Trophoblast cell (in vitro differentiated cells and primary cell): ENCODE results near the gene ADPGK.
"Not testable (repeated sequence)": the region's sequence is repeated elsewhere in the genome, so short reads cannot be mapped to it uniquely, and the experiment has no call there.

Source experiments
- DNase-seq, 2 donors: peaks; one replicate each; pipeline ENCODE4 v3.0.0-alpha.2; 2016
- H2AFZ ChIP-seq: 2 replicates; pipeline ENCODE4 v1.6.1; 2013; ENCODE audit warnings: low read length, moderate library complexity, mild to moderate bottlenecking; ENCODE audit not compliant: insufficient read depth, poor library complexity
- H2AK5ac ChIP-seq: 2 replicates; pipeline ENCODE4 v1.6.1; 2013; ENCODE audit warnings: mild to moderate bottlenecking, low read length
- H2BK120ac ChIP-seq: 2 replicates; pipeline ENCODE4 v1.6.1; 2013; ENCODE audit warnings: low read length, mild to moderate bottlenecking, moderate library complexity; ENCODE audit not compliant: insufficient read depth, poor library complexity
- H2BK12ac ChIP-seq: 2 replicates; pipeline ENCODE4 v1.6.1; 2013; ENCODE audit warnings: mild to moderate bottlenecking, low read length, moderate library complexity
- H2BK5ac ChIP-seq: 2 replicates; pipeline ENCODE4 v1.6.1; 2013; ENCODE audit warnings: low read length, low read depth, moderate library complexity, mild to moderate bottlenecking; ENCODE audit not compliant: poor library complexity
- H3K14ac ChIP-seq: 2 replicates; pipeline ENCODE4 v1.6.1; 2013; ENCODE audit warnings: mild to moderate bottlenecking, low read length
- H3K18ac ChIP-seq: 2 replicates; pipeline ENCODE4 v1.6.1; 2013; ENCODE audit warnings: mild to moderate bottlenecking, low read length
- H3K23ac ChIP-seq: 2 replicates; pipeline ENCODE4 v1.6.1; 2013; ENCODE audit warnings: low read length
- H3K27ac ChIP-seq: 2 replicates; pipeline ENCODE4 v1.5.1; 2013; ENCODE audit warnings: low read depth, mild to moderate bottlenecking, inconsistent platforms, low read length, moderate library complexity
- H3K27me3 ChIP-seq: 2 replicates; pipeline ENCODE4 v1.6.1; 2013; ENCODE audit warnings: inconsistent platforms, mild to moderate bottlenecking, low read length, moderate library complexity; ENCODE audit not compliant: insufficient read depth
- H3K36me3 ChIP-seq, 2 experiments: 1 replicate in 1 of 2; 2 replicates in 1 of 2; pipeline ENCODE4 v1.6.1; 2013; ENCODE audit warnings: low read length in 2 of 2, mild to moderate bottlenecking in 2 of 2, moderate library complexity in 1 of 2; ENCODE audit not compliant: insufficient read depth in 2 of 2, control insufficient read depth in 1 of 2
- H3K4ac ChIP-seq: 2 replicates; pipeline ENCODE4 v1.6.1; 2013; ENCODE audit warnings: low read depth, mild to moderate bottlenecking, low read length, moderate library complexity
- H3K4me1 ChIP-seq, 2 experiments: 1 replicate in 1 of 2; 2 replicates in 1 of 2; pipeline ENCODE4 v1.6.1; 2013; ENCODE audit warnings: low read length in 2 of 2, mild to moderate bottlenecking in 2 of 2, moderate library complexity in 1 of 2; ENCODE audit not compliant: insufficient read depth in 2 of 2, control insufficient read depth in 1 of 2
- H3K4me2 ChIP-seq: 2 replicates; pipeline ENCODE4 v1.6.1; 2013; ENCODE audit warnings: inconsistent platforms, mild to moderate bottlenecking, low read length, moderate library complexity
- H3K4me3 ChIP-seq: 2 replicates; pipeline ENCODE4 v1.5.1; 2013; ENCODE audit warnings: mild to moderate bottlenecking, low read depth, low read length, inconsistent platforms
- H3K79me1 ChIP-seq: one replicate; pipeline ENCODE4 v1.6.1; 2013; ENCODE audit warnings: low read length
- H3K79me2 ChIP-seq: 2 replicates; pipeline ENCODE4 v1.6.1; 2013; ENCODE audit warnings: low read length, mild to moderate bottlenecking; ENCODE audit not compliant: control insufficient read depth, insufficient read depth, poor library complexity
- H3K9ac ChIP-seq: 2 replicates; pipeline ENCODE4 v1.6.1; 2013; ENCODE audit warnings: mild to moderate bottlenecking, low read length
- H3K9me3 ChIP-seq: 2 replicates; pipeline ENCODE4 v1.6.1; 2013; ENCODE audit warnings: low read depth, mild to moderate bottlenecking, control low read depth, inconsistent platforms, low read length; ENCODE audit not compliant: insufficient read depth
- H4K12ac ChIP-seq: 2 replicates; pipeline ENCODE4 v1.6.1; 2013; ENCODE audit warnings: low read depth, mild to moderate bottlenecking, low read length, moderate library complexity
- H4K8ac ChIP-seq: 2 replicates; pipeline ENCODE4 v1.6.1; 2013; ENCODE audit warnings: low read depth, mild to moderate bottlenecking, low read length, moderate library complexity
- H4K91ac ChIP-seq: one replicate; pipeline ENCODE4 v1.6.1; 2013; ENCODE audit warnings: low read depth, mild to moderate bottlenecking, low read length, moderate library complexity
- WGBS: extraction: QIAGEN DNeasy Blood & Tissue Kit; methylation state at CpG from one replicate; pipeline ENCODE4 v1.1.7; 2013; ENCODE audit warnings: missing lambda C conversion rate; ENCODE audit not compliant: insufficient read length, insufficient coverage; ENCODE audit errors: extremely low coverage; 5-methylcytosine and 5-hydroxymethylcytosine counted together

ADPGK gene

DNA sequence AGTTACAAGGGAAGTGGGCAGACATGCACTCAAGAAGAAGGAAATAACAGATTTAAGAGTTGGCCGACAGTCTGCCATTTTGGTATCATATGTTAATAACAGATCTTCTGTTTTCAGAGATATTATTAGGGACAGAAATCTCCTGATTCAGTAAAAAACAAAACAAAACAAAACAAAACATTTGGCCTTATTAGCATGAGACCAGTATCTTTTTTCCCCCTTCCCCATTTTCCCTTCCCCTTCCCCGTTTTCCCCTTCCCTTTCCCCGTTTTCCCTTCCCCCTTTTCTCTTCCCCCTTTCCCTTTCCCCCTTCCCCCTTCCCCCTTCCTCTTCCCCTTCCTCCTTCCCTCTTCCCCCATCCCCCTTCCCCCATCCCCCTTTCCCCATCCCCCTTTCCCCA, 58.1 kb downstream of the ADPGK start:
- Histone ChIP-seq H3K27ac (no peak overlapping the region), H4K12ac (no peak overlapping the region), H3K4me1 (no peaks in the 10 kb centered on the region), H3K23ac (no peak overlapping the region), H3K18ac (no peak overlapping the region), H3K4ac (no peak overlapping the region), H2AK5ac (no peak overlapping the region), H2AFZ (no peak overlapping the region), H3K79me1 (no peaks in the 10 kb centered on the region), H3K9me3 (no peaks in the 10 kb centered on the region), H4K8ac (no peak overlapping the region), H3K36me3 (peaks cover 0 to 2% of the 10 kb centered on the region in 2 experiments), H4K91ac (no peak overlapping the region), H3K14ac (no peak overlapping the region), H3K4me3 (no peak overlapping the region), H3K9ac (no peak overlapping the region), H3K4me2 (no peak overlapping the region), H3K27me3 (no peaks in the 10 kb centered on the region), H3K79me2 (no peaks in the 10 kb centered on the region), H2BK120ac (no peak overlapping the region), H2BK5ac (no peak overlapping the region), H2BK12ac (no peak overlapping the region)
- DNase-seq, result no peak
- WGBS, result 96% methylated on average over 2 of the region's 3 CpGs

DNA sequence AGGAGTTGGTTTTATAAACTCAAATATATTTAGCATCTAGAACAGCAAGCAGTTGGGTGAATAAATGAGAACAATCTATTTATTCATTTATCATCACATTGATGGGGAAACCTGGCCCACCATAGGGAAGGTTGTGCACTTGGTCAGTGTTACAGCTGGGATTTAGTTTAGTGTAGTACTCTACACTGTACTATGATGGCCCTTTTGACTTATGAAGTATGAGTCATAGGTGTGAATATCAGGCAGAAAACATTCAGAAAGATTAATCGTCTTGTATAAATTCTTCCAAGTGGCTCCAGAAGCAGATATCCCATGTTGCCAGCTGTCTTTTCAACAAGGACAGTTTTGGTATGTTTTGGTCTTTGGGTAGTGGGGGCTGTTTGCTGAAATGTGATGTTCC, 59.5 kb downstream of the ADPGK start:
- Histone ChIP-seq H3K4me1 (no peaks in the 10 kb centered on the region), H3K9ac (no peak overlapping the region), H4K91ac (no peak overlapping the region), H3K27ac (no peak overlapping the region), H2BK120ac (no peak overlapping the region), H3K9me3 (no peaks in the 10 kb centered on the region), H4K8ac (no peak overlapping the region), H3K36me3 (peaks cover 0 to 2% of the 10 kb centered on the region in 2 experiments), H3K79me1 (no peaks in the 10 kb centered on the region), H3K79me2 (no peaks in the 10 kb centered on the region), H2BK5ac (no peak overlapping the region), H3K23ac (no peak overlapping the region), H3K14ac (no peak overlapping the region), H2BK12ac (no peak overlapping the region), H3K4me2 (no peak overlapping the region), H3K27me3 (no peaks in the 10 kb centered on the region), H2AK5ac (no peak overlapping the region), H3K4me3 (no peak overlapping the region), H4K12ac (no peak overlapping the region), H3K4ac (no peak overlapping the region), H3K18ac (no peak overlapping the region), H2AFZ (no peak overlapping the region)
- WGBS, result no CpG with 5 or more reads among the region's 1 CpG
- DNase-seq, result no peak

DNA sequence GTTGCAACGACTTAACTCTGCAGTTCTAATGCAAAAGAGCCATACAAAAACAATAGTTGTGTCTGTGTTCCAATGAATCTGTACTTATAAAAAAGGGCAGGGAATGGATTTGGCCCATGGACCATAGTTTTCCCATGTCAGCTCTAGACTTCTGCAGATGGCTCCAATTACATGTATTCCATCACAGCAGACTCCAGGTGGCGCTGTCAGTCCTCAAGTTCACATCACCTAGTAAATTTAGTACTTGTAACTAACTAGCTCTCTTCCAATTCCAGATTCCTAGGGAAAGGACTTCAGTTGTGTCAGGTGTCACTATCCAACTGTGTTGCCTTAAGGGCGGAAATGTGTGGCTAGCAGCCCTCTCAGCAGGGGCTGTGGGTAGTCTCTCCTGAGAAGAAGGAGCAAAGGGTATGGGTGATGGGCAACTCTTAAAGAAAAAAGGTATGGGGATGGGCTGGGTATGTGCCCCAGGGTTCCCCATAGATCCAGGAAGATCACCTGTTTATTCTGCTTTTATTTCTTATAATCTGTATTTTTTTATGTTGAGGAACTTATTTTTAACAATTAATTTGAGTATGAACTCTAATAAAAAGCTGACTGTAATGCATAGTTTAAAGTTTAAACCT, 61.4 kb downstream of the ADPGK start:
- H3K4me3 ChIP-seq, result no peak overlapping the region
- no peak overlapping the region for H3K23ac ChIP-seq
- H3K79me1 ChIP-seq, result no peaks in the 10 kb centered on the region
- no peak overlapping the region for H3K27ac ChIP-seq
- H4K8ac ChIP-seq, result no peak overlapping the region
- no peak overlapping the region for H2BK12ac ChIP-seq
- no peak overlapping the region for H3K9ac ChIP-seq
- H4K12ac ChIP-seq, result no peak overlapping the region
- H3K4me1 ChIP-seq, result no peaks in the 10 kb centered on the region
- no peak overlapping the region for H2AK5ac ChIP-seq
- no peak overlapping the region for H2BK120ac ChIP-seq
- H2BK5ac ChIP-seq, result no peak overlapping the region
- H3K27me3 ChIP-seq, result no peaks in the 10 kb centered on the region
- H3K18ac ChIP-seq, result no peak overlapping the region
- no peak overlapping the region for H4K91ac ChIP-seq
- H2AFZ ChIP-seq, result no peak overlapping the region
- no peak overlapping the region for H3K14ac ChIP-seq
- no peaks in the 10 kb centered on the region for H3K79me2 ChIP-seq
- no peak overlapping the region for H3K4me2 ChIP-seq
- WGBS, result no CpG with 5 or more reads among the region's 3 CpGs
- peak; percentile 52 to 80 for DNase-seq
- peaks cover 2% of the 10 kb centered on the region in 2 experiments for H3K36me3 ChIP-seq
- H3K9me3 ChIP-seq, result no peaks in the 10 kb centered on the region
- no peak overlapping the region for H3K4ac ChIP-seq

DNA sequence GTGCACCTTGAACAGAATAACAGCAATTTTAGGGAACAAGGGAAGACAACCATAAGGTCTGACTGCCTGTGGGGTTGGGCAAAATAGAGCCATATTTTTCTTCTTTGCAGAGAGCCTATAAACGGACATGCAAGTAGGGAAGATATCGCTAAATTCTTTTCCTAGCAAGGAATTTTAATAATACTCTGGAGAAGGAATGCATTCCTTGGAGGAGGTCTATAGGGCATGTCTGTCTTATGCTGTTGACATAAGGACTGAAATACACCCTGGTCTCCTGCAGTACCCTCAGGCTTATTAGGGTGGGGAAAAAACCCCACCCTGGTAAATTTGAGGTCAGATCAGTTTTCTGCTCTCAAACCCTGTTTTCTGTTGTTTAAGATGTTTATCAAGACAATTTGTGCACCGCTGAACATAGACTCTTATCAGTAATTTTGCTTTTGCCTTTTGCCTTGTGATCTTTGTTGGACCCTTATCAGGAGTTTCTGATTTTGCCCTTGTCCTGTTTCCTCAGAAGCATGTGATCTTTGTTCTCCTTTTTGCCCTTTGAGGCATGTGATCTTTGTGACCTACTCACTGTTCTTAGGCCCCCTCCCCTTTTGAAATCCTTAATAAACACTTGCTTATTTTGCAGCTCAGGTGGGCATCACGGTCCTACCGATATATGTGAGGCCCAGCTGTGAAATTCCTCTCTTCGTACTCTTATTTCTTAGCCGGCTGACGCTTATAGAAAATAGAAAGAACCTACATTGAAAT, 74.8 kb downstream of the ADPGK start:
- not testable (repeated sequence) for H3K14ac ChIP-seq, H3K27me3 ChIP-seq, H3K79me1 ChIP-seq, H3K4ac ChIP-seq, H2BK12ac ChIP-seq, H4K12ac ChIP-seq, H3K4me1 ChIP-seq, H2AK5ac ChIP-seq, H2AFZ ChIP-seq, H3K18ac ChIP-seq, H2BK5ac ChIP-seq, H2BK120ac ChIP-seq, H3K4me2 ChIP-seq, H3K27ac ChIP-seq, H4K91ac ChIP-seq, H3K4me3 ChIP-seq, H3K9ac ChIP-seq, H3K23ac ChIP-seq, H3K36me3 ChIP-seq, H4K8ac ChIP-seq, H3K9me3 ChIP-seq, H3K79me2 ChIP-seq
- no CpG with 5 or more reads among the region's 8 CpGs for WGBS
- DNase-seq, result peak in 1 of 2 donors; percentile 24
